HepG2 (cell line): ENCODE measurements around the gene CFD. TPM values are rescaled to one million over a fixed set of nuclear protein-coding genes. Genes with fewer than 3 reads are reported as not detected.

Source experiments
- RCOR2 ChIP-seq: IDR thresholded peaks from 2 replicates; pipeline ENCODE4 v1.6.1; 2016; ENCODE audit warnings: missing biosample characterization, missing genetic modification reagents
- SIN3A ChIP-seq: IDR thresholded peaks from 2 replicates; pipeline ENCODE4 v1.6.1; 2011; ENCODE audit warnings: low read depth, mild to moderate bottlenecking, control low read depth, low read length, borderline replicate concordance
- SRY ChIP-seq: sonication (generic); formaldehyde crosslinking; IDR thresholded peaks from 2 replicates; pipeline ENCODE4 v1.8.0; 2022; ENCODE audit warnings: mild to moderate bottlenecking, missing genetic modification reagents
- ZBTB1 ChIP-seq: sonication (generic); formaldehyde crosslinking; IDR thresholded peaks from 2 replicates; pipeline ENCODE4 v1.4.0; 2020; ENCODE audit warnings: missing genetic modification reagents, borderline replicate concordance
- ZMYM3 ChIP-seq: sonication (generic); formaldehyde crosslinking; IDR thresholded peaks from 2 replicates; pipeline ENCODE4 v1.5.1; 2020; ENCODE audit warnings: mild to moderate bottlenecking, missing genetic modification reagents
- ZNF563 ChIP-seq: sonication (generic); formaldehyde crosslinking; IDR thresholded peaks from 2 replicates; pipeline ENCODE4 v1.8.0; 2022; ENCODE audit warnings: mild to moderate bottlenecking, moderate library complexity, missing genetic modification reagents
- polyA plus RNA-seq, 8 experiments: library from polyadenylated mRNA; depleted of rRNA in 3 of 8; stranded (reverse) in 7 of 8; unstranded in 1 of 8; fragments of >200 nt; fragmentation: Illumina TruSeq in 4 of 8; extraction: Trizol in 4 of 8; gene quantifications; 2 replicates each; pipeline versions ENCODE4 v1.2.1 to v1.2.3, GENCODE V29; 2011 to 2016; ENCODE audit warnings: low read depth in 4 of 8, missing spikeins in 1 of 8, mixed read lengths in 1 of 8; ENCODE audit not compliant: insufficient read depth in 1 of 8
- total RNA-seq, 5 experiments: library from RNA; depleted of rRNA; stranded (reverse); fragments of >200 nt; fragmentation: Illumina TruSeq; extraction: Trizol; gene quantifications; 2 replicates each; pipeline ENCODE4 v1.2.3, GENCODE V29; 2016; ENCODE audit warnings: low read depth in 1 of 5
- TF ChIP-seq, protein P1 (sequence below): sonication (generic); formaldehyde crosslinking; IDR thresholded peaks from 2 replicates; pipeline ENCODE4 v1.5.0; 2020; ENCODE audit warnings: mild to moderate bottlenecking, missing genetic modification reagents, borderline replicate concordance
- TF ChIP-seq, protein P2 (sequence below): sonication (generic); formaldehyde crosslinking; IDR thresholded peaks from 2 replicates; pipeline ENCODE4 v1.4.0; 2020; ENCODE audit warnings: low read depth, missing genetic modification reagents
- TF ChIP-seq, protein P3 (sequence below): sonication (generic); formaldehyde crosslinking; IDR thresholded peaks from 2 replicates; pipeline ENCODE4 v1.5.0; 2020; ENCODE audit warnings: missing genetic modification reagents
- TF ChIP-seq, protein P4 (sequence below): sonication (generic); formaldehyde crosslinking; IDR thresholded peaks from 2 replicates; pipeline ENCODE4 v1.4.0; 2020; ENCODE audit warnings: missing genetic modification reagents
- TF ChIP-seq, protein P5 (sequence below): IDR thresholded peaks from 2 replicates; pipeline ENCODE4 v1.6.1; 2016; ENCODE audit warnings: mild to moderate bottlenecking, missing biosample characterization, missing genetic modification reagents
- TF ChIP-seq, protein P6 (sequence below): IDR thresholded peaks from 2 replicates; pipeline ENCODE4 v1.6.1; 2016; ENCODE audit warnings: low read depth, missing genetic modification reagents, missing compliant biosample characterization

CFD gene
- total and polyA plus RNA-seq, 2 of the 13 experiments (the other 11 are each of a cell fraction or from before 2014, with no cell fraction given): 2.3 to 4.6 TPM

DNA sequence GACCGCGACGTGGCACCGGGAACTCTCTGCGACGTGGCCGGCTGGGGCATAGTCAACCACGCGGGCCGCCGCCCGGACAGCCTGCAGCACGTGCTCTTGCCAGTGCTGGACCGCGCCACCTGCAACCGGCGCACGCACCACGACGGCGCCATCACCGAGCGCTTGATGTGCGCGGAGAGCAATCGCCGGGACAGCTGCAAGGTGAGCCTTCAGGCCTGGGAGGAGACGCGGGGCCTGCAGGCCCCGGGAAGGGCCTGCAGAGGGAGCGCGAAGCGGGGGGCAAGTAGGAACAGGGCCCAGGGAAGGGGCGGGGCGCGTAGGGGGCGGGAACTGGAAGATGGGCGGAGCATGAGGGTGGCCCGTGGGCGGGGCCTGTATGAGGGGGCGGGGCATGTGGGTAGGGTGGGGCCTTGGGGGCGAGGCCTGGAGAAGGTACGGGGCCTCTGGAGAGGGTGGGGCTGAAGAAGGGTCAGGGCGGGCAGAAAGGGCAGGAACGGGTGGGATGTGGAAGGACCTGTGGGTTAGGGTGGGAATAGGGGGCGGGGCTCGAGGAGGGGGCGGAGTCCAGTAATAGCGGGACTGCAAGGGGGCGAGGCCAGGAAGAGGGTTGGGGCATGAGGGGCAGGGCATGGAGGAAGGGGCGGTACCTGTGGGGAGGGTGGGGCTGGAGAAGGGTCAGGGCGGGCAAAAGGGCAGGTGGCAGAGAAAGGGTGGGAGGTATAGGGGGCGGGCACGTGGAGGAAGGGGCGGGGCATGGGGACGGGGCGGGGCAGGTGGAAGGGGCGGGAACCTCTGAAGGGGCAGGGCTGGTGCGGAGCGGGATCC is 2.5 kb downstream of the CFD start (continued):
- TF ChIP-seq, protein P1, sequence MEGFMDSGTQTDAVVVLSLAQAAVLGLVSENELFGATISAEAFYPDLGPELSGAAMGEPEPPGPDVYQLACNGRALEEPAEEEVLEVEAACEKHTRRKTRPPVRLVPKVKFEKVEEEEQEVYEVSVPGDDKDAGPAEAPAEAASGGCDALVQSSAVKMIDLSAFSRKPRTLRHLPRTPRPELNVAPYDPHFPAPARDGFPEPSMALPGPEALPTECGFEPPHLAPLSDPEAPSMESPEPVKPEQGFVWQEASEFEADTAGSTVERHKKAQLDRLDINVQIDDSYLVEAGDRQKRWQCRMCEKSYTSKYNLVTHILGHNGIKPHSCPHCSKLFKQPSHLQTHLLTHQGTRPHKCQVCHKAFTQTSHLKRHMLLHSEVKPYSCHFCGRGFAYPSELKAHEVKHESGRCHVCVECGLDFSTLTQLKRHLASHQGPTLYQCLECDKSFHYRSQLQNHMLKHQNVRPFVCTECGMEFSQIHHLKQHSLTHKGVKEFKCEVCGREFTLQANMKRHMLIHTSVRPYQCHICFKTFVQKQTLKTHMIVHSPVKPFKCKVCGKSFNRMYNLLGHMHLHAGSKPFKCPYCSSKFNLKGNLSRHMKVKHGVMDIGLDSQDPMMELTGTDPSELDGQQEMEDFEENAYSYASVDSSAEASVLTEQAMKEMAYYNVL (CRISPR knock-in tag): no peak
- TF ChIP-seq, protein P2, sequence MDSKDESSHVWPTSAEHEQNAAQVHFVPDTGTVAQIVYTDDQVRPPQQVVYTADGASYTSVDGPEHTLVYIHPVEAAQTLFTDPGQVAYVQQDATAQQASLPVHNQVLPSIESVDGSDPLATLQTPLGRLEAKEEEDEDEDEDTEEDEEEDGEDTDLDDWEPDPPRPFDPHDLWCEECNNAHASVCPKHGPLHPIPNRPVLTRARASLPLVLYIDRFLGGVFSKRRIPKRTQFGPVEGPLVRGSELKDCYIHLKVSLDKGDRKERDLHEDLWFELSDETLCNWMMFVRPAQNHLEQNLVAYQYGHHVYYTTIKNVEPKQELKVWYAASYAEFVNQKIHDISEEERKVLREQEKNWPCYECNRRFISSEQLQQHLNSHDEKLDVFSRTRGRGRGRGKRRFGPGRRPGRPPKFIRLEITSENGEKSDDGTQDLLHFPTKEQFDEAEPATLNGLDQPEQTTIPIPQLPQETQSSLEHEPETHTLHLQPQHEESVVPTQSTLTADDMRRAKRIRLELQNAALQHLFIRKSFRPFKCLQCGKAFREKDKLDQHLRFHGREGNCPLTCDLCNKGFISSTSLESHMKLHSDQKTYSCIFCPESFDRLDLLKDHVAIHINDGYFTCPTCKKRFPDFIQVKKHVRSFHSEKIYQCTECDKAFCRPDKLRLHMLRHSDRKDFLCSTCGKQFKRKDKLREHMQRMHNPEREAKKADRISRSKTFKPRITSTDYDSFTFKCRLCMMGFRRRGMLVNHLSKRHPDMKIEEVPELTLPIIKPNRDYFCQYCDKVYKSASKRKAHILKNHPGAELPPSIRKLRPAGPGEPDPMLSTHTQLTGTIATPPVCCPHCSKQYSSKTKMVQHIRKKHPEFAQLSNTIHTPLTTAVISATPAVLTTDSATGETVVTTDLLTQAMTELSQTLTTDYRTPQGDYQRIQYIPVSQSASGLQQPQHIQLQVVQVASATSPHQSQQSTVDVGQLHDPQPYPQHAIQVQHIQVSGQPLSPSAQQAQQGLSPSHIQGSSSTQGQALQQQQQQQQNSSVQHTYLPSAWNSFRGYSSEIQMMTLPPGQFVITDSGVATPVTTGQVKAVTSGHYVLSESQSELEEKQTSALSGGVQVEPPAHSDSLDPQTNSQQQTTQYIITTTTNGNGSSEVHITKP (CRISPR knock-in tag): no peak
- TF ChIP-seq, protein P3, sequence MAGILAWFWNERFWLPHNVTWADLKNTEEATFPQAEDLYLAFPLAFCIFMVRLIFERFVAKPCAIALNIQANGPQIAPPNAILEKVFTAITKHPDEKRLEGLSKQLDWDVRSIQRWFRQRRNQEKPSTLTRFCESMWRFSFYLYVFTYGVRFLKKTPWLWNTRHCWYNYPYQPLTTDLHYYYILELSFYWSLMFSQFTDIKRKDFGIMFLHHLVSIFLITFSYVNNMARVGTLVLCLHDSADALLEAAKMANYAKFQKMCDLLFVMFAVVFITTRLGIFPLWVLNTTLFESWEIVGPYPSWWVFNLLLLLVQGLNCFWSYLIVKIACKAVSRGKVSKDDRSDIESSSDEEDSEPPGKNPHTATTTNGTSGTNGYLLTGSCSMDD: no peak
- TF ChIP-seq ZNF563 (CRISPR knock-in tag) (no peak), SIN3A (no peak), ZMYM3 (CRISPR knock-in tag) (no peak), ZBTB1 (CRISPR knock-in tag) (no peak), RCOR2 (CRISPR knock-in tag) (no peak), SRY (CRISPR knock-in tag) (no peak)
- TF ChIP-seq, protein P4, sequence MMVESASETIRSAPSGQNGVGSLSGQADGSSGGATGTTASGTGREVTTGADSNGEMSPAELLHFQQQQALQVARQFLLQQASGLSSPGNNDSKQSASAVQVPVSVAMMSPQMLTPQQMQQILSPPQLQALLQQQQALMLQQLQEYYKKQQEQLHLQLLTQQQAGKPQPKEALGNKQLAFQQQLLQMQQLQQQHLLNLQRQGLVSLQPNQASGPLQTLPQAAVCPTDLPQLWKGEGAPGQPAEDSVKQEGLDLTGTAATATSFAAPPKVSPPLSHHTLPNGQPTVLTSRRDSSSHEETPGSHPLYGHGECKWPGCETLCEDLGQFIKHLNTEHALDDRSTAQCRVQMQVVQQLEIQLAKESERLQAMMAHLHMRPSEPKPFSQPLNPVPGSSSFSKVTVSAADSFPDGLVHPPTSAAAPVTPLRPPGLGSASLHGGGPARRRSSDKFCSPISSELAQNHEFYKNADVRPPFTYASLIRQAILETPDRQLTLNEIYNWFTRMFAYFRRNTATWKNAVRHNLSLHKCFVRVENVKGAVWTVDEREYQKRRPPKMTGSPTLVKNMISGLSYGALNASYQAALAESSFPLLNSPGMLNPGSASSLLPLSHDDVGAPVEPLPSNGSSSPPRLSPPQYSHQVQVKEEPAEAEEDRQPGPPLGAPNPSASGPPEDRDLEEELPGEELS (CRISPR knock-in tag): no peak
- TF ChIP-seq, protein P5, sequence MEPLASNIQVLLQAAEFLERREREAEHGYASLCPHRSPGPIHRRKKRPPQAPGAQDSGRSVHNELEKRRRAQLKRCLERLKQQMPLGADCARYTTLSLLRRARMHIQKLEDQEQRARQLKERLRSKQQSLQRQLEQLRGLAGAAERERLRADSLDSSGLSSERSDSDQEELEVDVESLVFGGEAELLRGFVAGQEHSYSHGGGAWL (CRISPR knock-in tag): no peak
- TF ChIP-seq, protein P6, sequence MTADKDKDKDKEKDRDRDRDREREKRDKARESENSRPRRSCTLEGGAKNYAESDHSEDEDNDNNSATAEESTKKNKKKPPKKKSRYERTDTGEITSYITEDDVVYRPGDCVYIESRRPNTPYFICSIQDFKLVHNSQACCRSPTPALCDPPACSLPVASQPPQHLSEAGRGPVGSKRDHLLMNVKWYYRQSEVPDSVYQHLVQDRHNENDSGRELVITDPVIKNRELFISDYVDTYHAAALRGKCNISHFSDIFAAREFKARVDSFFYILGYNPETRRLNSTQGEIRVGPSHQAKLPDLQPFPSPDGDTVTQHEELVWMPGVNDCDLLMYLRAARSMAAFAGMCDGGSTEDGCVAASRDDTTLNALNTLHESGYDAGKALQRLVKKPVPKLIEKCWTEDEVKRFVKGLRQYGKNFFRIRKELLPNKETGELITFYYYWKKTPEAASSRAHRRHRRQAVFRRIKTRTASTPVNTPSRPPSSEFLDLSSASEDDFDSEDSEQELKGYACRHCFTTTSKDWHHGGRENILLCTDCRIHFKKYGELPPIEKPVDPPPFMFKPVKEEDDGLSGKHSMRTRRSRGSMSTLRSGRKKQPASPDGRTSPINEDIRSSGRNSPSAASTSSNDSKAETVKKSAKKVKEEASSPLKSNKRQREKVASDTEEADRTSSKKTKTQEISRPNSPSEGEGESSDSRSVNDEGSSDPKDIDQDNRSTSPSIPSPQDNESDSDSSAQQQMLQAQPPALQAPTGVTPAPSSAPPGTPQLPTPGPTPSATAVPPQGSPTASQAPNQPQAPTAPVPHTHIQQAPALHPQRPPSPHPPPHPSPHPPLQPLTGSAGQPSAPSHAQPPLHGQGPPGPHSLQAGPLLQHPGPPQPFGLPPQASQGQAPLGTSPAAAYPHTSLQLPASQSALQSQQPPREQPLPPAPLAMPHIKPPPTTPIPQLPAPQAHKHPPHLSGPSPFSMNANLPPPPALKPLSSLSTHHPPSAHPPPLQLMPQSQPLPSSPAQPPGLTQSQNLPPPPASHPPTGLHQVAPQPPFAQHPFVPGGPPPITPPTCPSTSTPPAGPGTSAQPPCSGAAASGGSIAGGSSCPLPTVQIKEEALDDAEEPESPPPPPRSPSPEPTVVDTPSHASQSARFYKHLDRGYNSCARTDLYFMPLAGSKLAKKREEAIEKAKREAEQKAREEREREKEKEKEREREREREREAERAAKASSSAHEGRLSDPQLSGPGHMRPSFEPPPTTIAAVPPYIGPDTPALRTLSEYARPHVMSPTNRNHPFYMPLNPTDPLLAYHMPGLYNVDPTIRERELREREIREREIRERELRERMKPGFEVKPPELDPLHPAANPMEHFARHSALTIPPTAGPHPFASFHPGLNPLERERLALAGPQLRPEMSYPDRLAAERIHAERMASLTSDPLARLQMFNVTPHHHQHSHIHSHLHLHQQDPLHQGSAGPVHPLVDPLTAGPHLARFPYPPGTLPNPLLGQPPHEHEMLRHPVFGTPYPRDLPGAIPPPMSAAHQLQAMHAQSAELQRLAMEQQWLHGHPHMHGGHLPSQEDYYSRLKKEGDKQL (CRISPR knock-in tag): no peak
